Measurements from ENCODE around the gene OXLD1.

OXLD1 gene

DNA sequence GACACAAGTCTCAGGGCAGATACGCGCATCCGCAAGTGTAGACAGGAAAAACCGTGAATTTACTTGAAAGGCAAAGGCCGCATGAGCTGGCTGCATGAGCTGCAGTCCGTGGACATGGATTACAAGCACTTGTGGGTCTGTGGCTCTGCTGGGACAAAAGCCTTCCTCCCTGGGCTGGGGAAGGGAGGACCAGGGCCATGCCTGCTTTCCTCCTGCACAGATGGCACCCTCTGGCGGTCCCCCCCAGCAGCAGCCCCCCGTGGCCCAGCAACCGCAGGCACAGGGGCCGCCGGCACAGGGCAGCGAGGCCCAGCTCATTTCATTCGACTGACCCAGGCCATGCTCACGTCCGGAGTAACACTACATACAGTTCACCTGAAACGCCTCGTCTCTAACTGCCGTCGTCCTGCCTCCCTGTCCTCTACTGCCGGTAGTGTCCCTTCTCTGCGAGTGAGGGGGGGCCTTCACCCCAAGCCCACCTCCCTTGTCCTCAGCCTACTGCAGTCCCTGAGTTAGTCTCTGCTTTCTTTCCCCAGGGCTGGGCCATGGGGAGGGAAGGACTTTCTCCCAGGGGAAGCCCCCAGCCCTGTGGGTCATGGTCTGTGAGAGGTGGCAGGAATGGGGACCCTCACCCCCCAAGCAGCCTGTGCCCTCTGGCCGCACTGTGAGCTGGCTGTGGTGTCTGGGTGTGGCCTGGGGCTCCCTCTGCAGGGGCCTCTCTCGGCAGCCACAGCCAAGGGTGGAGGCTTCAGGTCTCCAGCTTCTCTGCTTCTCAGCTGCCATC is 35.1 kb upstream of the OXLD1 start:
- TF ChIP-seq, protein P1, sequence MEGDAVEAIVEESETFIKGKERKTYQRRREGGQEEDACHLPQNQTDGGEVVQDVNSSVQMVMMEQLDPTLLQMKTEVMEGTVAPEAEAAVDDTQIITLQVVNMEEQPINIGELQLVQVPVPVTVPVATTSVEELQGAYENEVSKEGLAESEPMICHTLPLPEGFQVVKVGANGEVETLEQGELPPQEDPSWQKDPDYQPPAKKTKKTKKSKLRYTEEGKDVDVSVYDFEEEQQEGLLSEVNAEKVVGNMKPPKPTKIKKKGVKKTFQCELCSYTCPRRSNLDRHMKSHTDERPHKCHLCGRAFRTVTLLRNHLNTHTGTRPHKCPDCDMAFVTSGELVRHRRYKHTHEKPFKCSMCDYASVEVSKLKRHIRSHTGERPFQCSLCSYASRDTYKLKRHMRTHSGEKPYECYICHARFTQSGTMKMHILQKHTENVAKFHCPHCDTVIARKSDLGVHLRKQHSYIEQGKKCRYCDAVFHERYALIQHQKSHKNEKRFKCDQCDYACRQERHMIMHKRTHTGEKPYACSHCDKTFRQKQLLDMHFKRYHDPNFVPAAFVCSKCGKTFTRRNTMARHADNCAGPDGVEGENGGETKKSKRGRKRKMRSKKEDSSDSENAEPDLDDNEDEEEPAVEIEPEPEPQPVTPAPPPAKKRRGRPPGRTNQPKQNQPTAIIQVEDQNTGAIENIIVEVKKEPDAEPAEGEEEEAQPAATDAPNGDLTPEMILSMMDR (conservative IDR thresholded peaks at IDR 0.05; ENCODE audit: control insufficient read depth, insufficient read depth, low read depth, low read length), result no peak
- DNase-seq (ENCODE audit: low read depth), result no peak
- H3K4me3 ChIP-seq (ENCODE audit: control insufficient read depth, low read depth, low read length), result peak overlapping the region; percentile 87

DNA sequence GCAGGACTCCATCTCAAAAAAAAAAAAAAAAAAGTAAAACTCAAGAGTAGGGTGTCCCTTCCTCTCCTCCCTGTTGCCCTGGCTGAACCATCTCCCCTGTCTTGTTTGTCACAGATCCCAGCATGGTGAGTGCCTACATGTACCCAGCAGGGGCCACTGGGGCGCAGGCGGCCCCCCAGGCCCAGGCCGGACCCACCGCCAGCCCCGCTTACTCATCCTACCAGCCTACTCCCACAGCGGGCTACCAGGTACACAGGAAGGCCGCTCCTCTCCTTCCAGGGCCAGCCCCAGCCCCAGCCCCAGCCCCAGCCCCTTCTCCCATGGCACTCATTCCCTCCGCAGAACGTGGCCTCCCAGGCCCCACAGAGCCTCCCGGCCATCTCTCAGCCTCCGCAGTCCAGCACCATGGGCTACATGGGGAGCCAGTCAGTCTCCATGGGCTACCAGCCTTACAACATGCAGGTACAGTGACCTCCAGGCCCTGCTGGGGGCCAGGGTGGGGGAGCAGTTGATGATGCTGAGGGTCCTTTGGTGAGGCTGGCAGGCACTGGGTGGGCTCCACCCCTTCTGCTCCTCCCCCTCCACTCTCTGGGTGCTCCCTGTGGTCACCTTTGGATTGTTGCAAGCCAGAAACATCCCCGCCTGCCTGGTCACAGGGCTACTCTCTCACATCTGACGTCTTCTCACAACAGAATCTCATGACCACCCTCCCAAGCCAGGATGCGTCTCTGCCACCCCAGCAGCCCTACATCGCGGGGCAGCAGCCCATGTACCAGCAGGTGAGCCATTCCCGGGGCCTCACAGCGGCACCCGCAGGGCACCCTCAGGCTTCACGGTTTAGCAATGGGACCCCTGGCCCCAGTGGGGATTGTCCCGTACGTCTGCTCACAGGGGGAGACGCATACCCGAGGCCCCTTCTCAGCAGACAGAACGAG is 34.2 kb upstream of the OXLD1 start:
- TF ChIP-seq, protein P1 (conservative IDR thresholded peaks at IDR 0.05; ENCODE audit: control insufficient read depth, insufficient read depth, low read depth, low read length), result no peak
- H3K4me3 ChIP-seq (ENCODE audit: control insufficient read depth, low read depth, low read length), result no peak overlapping the region
- DNase-seq (ENCODE audit: low read depth), result no peak

DNA sequence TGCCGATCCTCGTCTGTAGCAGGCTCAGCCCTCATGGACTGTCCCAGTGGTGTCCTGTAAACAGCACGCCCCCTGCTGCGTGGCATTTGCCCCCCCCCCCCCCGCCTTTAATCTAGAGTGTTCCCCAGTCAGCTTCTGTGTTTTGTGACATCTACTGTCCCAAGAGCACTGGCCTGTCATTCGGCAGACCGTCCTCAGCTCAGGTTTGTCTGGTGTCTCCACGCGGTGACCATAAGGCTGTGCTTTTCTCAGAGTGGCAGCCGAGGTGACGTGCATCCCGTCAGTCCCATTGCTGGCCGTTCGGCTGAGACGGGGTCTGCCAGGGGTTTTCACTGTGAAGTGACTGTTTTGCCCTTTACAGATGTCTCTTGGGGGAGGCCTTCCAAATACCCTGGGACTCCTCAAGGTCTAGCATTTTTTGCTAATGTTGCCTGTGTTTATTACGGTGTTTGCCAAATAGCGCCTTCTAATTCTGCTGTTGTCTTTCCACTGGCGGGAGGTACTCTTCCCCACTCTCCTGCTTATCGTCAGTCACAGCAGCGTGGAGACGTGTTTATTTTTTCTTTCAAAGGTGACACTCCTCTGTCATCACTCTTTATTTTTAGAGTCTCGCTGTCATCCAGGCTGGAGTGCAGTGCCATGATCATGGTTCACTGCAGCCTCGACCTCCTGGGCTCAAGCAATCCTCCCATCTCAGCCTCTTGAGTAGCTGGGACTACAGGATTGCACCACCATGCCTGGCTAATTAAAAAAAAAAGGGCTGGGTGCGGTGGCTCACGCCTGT is 31.0 kb upstream of the OXLD1 start:
- no peak for DNase-seq (ENCODE audit: low read depth)
- TF ChIP-seq, protein P1 (conservative IDR thresholded peaks at IDR 0.05; ENCODE audit: control insufficient read depth, insufficient read depth, low read depth, low read length), result no peak

DNA sequence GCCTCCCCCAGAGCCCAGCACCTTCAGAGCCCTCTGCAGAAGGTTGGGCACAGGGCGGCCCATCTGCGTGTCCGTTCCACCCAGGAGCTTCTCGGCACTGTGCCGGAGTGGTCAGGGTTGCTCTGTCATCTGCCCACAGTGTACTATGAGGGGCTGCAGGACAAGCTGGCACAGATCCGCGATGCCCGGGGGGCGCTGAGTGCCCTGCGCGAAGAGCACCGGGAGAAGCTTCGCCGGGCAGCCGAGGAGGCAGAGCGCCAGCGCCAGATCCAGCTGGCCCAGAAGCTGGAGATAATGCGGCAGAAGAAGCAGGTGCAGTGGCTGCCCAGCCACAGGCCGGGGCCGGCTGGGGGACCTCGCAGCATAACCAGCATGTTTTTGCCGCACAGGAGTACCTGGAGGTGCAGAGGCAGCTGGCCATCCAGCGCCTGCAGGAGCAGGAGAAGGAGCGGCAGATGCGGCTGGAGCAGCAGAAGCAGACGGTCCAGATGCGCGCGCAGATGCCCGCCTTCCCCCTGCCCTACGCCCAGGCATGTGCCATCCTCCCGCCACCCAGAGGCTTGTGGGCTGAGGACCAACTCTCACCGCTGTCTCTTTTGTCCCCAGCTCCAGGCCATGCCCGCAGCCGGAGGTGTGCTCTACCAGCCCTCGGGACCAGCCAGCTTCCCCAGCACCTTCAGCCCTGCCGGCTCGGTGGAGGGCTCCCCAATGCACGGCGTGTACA is 30.0 kb upstream of the OXLD1 start:
- H3K4me3 ChIP-seq (ENCODE audit: control insufficient read depth, low read depth, low read length), result no peak overlapping the region
- TF ChIP-seq, protein P1 (conservative IDR thresholded peaks at IDR 0.05; ENCODE audit: control insufficient read depth, insufficient read depth, low read depth, low read length), result no peak
- DNase-seq (ENCODE audit: low read depth), result no peak

More for the DNA sequence above, 31.0 kb upstream of the OXLD1 start:
- H3K4me3 ChIP-seq (ENCODE audit: control insufficient read depth, low read depth, low read length), result no peak overlapping the region

DNA sequence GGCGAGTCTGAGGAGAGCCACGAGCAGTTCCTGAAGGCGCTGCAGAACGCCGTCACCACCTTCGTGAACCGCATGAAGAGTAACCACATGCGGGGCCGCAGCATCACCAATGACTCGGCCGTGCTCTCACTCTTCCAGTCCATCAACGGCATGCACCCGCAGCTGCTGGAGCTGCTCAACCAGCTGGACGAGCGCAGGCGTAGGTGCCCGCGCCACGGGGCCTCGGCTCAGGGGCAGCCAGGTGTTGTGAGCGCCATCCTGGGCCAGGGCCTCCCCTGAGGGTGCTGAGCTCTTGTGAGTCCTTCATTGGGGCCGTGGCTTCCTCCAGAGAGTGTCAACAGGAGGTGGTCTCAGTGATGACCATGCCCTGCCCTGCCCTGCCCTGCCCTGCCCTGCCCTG is 29.4 kb upstream of the OXLD1 start:
- TF ChIP-seq, protein P1 (conservative IDR thresholded peaks at IDR 0.05; ENCODE audit: control insufficient read depth, insufficient read depth, low read depth, low read length), result no peak
- no peak overlapping the region for H3K4me3 ChIP-seq (ENCODE audit: control insufficient read depth, low read depth, low read length)
- DNase-seq (ENCODE audit: low read depth), result no peak

DNA sequence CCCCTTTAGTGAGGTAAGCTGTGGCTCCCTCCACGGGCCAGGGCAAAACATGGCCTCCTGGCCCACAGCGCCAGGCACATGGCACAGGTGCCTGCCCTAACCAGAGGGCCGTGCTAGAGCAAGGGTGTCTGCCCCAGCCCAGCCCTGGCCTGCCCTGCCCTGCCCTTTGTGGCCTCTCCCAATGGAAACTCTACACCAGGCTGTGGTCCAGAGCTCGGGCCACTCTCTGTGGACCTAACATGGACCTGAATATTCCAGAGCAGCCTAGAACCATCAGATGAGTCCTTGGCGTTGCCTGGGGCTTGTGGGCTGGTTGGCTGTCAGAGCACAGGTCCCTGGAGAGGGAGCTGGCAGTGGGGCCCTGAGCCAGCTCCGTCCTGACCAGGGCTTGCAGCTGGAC is 28.8 kb upstream of the OXLD1 start:
- DNase-seq (ENCODE audit: low read depth), result no peak
- H3K4me3 ChIP-seq (ENCODE audit: control insufficient read depth, low read depth, low read length), result no peak overlapping the region
- TF ChIP-seq, protein P1 (conservative IDR thresholded peaks at IDR 0.05; ENCODE audit: control insufficient read depth, insufficient read depth, low read depth, low read length), result no peak

Data from fibroblast of mammary gland (primary cell).